HG03064 (cell line): ENCODE data around the gene PPFIBP2.

Experiments used
- ATAC-seq: cut with Tn5 transposase; IDR thresholded peaks from one replicate; pipeline ENCODE4 v1.9.1; 2021; ENCODE audit warnings: low read depth; ENCODE audit not compliant: unreplicated experiment

The PPFIBP2 gene

DNA sequence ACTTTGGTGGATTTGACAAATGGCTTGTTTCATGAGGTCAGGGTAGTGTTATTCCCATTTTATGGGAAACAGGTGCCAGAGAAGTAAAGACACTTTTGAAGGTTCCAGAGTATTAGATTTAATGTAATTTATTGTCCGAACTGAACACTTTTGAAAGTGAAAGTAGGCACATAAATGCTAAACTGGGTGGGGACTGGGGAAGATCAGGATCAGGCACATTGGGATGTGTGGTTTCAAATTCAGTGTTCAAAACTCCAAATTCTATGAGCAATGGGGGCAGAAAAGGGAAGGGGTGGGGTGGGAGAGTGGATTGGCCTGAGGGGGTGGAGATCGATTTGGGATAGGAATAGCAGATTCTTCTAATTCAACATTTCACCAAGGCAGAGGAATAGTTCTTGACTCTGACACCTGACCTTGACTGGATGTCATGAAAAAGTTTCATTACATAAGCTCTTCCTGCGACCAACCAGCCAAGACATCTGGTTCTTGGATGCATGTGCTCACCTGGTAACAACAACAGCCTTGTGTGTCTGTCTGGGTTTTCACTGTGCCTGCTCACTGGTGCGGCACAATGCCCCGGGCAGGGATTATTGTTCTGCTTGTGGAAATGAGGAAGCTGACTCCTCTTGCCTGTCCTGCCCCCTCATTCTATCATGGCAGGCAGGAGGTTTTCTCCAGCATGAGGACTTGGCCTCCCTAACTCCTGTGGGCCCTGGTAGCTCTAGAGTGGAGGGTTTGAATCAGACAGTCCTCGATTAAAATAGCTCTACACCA, 10.8 kb downstream of the PPFIBP2 start:
- no peak for ATAC-seq

DNA sequence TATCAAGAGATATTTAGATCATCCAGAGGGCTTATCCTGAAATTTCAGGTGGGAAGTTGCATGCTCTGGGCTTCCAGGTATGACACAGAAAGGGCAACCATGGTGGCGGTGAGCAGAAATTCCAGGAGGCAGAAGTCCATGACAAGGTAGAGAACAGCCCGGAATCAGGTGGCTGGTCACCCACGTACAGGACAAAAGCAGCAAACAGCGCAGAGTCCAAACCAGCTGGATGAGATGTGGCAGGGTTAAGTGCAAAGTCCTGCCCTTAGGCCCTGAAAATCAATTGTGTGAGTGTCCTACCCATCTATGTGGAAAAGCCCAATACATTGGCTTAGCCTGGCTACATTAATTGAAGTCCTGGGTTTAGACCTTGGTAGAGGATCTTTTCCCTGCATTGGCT, 11.6 kb downstream of the PPFIBP2 start:
- ATAC-seq: no peak

DNA sequence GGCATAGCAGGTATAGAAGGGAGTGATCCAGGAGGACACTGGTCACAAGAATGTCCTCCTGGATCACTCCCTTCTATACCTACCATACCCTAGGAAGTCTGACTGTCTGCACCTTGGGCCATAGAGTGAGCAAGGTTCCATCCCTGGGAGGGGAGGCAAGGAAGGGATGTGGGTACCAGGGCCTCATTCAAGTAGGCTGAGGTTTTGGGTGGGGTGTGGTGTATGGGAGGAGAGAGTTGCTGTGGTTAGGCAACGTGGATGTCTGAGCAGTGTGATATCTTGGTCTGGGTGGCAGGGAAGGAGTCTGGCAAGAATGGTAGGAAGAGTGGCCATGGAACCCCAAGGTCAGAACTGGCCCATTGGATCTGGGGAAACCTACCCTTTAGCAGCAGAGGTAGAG, 13.2 kb downstream of the PPFIBP2 start:
- ATAC-seq: no peak

DNA sequence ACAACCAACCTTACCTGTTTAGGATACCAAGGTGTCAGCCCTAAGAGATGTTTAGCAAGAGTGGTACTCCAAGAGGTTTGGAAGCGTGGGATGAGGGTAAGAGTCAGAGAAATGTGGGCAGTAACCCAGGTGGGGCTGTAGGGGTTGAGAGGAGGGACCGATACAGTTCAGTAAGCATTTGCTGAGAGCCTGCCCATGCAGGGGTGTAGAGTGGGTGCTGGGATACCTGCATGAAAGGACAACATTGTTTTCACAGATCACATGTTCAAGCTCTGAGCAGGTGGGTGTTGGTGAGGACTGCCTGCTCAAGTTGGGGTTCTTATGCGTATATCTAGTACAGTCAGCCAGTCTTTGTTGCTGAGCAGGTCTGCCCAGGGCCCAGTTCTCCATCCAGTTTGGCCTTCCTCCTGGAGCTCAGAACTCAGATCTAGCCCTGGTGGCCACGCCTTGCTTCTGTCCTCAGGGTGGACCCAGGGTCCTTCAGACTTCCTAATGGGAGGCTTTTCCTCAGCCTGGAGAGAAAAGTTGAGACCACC, 14.8 kb downstream of the PPFIBP2 start:
- ATAC-seq: no peak

DNA sequence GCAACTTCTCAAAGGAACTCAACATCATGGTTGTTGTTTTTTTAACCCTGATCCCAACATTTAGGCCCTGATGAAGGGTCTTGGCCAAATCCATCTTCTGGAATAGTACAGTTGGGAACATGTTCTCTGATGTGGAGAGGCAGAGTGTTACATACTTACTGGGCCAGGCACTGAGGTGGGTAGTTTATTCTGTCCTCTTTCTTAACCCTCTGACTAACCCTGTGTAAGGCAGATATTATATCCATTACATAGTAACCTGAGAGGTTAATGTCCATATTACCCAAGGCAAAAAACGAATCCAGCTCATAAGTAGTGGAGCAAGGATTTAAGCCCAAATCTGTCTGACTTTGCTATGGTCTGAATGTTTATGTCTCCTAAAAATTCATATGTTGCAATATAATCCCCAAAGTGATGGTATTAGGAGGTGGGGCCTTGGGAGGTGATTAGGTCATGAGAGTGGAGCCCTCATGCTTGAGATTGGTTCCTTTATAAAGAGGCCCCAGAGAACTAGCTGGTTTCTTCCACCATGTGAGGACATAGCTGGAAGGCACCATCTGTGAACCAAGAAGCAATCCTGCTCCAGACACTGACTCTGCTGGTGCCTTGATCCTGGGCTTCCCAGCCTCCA, 16.3 kb downstream of the PPFIBP2 start:
- no peak for ATAC-seq

DNA sequence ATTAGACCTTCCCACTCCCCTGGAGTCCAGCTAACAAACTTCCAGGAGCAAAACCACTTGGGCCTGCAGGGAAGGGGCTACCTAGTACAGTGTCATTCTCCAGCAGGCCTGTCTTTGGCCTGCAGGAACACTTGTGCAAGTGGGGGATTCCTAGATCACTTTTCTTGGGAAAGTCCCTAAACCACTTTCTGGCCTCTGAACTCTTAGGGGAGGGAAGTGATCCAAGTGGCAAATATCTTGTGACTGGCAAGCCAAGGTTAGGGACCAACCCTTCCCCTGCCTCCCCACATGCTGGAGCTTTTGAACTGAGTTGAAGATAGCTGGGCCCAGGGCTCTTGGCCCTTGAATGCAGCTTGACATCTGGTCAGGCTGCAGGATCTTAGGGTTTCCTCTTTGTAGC, 17.2 kb downstream of the PPFIBP2 start:
- no peak for ATAC-seq

DNA sequence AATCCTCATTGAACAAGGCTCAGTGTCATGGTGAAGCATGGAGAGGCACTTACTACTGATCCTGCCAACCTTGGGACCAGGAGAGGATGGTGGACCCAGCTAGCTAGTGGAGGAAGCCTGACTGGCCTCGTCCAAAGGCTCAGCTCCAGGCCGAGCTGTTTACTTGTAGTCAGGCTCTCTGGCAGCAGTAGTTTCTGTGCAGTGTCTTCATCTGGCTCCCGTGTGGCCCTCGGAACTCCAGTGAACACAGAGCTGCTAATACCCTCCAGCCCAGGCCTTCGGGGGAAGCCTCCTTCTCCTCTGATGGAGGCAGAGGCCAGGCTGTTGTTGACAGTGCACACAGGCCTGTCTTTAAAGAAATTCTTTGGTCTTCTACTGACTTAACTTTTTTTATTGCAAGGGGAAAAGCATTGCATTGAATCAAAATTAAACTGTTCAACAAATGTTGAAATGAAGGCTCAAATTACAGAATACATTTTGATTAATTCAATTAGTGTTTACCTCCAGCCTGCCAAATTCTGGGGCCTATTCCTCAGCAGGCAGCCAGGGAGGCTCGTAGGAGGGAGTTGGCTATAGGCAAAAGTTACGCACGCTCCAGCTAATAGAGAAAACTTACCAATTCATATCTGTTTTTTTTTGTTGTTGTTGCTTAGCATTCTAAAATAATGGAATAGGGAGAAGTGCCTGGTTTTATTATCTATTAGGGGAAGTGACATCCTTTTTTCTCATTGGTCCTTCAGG, 18.8 kb downstream of the PPFIBP2 start:
- no peak for ATAC-seq

DNA sequence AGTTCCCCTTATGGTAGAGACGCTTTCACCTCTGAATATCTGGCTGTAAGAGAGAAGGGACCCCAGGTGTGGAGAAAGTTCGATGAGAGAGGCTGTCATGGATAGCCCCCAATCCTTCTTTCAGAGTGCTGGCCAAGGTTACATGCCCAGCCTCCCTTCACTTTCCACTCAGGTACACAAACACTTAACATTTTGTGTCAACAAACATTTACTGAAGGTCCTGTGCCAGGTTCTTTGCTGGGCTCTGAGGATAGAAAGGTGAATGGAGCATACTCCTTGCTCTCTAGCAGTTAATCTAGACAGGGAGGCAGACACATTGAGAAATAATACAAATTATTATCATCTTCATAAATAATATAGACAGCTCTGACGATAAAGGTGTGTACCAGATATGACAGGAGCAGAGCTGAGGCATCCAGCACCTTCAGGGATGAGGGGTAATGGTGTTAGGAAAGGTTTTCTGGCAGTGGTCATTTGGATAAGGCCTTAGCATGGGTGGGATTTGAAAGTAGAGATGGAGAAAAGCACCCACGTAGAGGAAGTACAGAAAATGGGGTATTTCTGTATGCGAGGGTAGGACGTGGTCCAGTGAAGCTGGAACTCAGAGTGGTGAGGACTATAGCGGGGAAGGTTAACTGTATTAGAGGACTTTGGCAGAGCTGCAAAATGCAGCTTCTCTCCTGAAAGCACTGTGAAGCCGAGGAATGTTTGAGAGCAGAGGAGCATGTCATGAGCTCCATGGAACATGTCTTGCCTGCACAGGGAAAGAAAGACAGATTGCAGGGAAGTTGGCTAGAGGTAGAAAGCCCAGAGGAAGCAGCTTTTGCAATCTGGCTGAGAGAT, 19.6 kb downstream of the PPFIBP2 start:
- peak; percentile 31 for ATAC-seq

DNA sequence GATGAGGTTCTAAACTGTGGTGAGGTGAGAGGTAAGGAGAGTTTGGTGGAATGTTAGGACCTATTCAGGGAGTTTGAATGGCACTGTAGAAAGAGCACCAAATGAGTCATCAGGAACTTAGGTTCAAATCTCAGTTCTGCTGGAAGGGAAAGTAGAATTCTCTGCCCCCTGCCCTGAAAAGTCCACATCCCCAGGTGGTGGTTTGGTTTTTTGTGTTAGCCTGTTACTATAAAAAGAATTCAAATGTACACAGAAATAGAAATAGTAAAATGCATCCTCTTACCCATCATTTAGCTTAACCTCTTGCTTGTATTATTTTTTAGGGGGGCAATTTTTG, 20.2 kb downstream of the PPFIBP2 start:
- peak; percentile 52 for ATAC-seq

DNA sequence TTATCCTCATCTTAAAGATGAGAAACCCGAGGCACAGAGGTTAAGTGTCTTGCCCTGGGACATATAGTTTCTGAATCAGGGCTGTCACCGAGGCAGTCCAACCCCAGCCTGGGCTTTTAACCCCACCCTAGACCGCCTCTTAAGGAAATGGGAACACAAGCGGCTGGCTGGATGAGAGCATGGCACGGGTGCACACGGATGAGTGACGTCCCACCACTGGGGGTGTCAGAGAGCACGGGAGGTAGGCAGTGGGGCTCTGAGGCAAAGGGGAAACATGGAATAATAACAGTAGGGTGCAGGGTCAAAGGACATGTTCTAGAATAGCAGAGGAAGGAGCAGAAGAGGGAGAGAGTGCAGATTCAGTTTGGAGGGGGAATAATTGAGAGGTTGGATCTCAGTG, 22.3 kb downstream of the PPFIBP2 start:
- ATAC-seq: no peak

DNA sequence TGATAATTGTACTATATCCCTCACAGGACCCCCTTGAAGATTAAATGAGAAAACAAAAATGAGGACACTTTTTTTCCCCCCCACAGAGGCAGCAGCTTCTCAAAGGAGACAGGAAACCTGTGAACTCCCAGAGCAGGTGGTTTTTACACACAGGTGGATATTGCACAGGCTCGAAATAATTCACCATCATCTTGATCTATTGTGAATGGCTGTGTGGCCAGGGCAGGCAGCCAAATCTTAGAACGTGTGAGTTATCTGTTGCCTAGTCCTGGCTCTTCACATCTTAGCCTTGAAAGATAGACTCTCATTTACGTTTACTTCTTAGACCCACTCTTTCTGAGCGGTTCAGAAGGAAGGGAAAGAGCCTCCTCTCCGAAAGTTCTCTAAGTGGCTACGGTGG, 23.5 kb downstream of the PPFIBP2 start:
- no peak for ATAC-seq

DNA sequence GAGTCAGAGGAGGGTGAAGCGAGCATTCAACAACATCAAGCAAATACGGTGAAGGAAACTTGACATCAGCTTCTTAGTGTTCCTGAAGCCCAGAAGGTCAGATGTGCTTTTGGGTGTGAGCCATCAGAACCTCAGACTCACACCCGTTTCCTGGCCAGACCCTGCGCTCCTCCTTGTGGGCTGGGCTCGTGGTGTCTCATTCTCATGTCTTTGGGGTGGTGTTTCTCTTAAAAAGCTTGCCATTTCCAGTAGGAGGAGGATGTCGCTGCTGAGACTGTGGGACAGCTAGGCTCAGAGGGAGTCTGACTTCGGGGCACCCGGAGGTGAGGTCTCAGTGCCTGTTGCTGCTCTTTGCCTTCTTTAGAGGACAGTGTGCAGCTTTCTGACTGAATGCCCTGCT, 24.2 kb downstream of the PPFIBP2 start:
- ATAC-seq: no peak

DNA sequence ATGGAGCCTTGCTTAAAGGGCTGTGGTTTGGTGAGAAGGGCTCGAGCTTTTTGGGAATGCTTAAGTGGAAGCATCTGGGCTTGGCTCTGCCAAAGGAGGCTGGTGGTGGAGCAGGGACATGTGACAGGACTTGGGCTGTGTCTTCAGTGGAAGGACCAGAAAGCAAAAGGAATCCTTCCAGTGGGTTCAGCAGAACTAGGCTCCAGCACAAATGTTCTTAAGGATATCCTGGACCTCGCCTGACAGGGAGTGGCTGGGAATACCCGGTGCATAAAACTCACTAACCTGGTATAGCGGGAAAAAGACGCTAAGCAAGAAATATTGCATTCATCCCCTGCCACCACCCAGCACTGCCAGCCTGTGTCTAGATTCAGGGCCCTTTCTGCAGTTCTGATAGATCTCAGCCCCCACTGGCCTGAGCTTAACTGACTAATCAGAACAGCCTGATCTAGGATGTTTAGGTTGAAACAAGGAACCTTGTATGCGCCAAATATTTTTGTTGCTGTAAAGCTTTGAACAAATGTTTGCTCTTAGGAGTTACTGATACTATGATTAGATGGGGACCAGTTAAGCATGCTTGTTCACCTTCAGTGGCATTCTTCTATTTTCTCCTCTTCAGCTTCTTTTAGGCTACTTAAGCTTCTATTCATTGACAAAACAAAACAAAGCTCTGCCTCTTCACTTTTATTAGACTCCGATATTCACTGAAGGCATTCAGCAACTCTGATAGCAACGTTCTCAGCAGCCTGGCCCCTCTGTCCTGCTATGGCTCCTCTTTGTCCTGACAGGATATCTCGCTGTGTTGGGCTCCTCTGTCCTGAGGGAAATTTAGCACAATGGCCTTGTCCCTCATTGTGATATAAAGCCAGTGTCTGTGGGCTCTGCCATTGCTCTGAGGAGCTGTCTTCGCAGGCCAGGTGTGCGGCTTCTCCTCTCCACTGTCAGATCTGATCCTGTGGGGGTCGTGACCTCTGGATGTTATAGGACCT, 25.0 kb downstream of the PPFIBP2 start:
- no peak for ATAC-seq

DNA sequence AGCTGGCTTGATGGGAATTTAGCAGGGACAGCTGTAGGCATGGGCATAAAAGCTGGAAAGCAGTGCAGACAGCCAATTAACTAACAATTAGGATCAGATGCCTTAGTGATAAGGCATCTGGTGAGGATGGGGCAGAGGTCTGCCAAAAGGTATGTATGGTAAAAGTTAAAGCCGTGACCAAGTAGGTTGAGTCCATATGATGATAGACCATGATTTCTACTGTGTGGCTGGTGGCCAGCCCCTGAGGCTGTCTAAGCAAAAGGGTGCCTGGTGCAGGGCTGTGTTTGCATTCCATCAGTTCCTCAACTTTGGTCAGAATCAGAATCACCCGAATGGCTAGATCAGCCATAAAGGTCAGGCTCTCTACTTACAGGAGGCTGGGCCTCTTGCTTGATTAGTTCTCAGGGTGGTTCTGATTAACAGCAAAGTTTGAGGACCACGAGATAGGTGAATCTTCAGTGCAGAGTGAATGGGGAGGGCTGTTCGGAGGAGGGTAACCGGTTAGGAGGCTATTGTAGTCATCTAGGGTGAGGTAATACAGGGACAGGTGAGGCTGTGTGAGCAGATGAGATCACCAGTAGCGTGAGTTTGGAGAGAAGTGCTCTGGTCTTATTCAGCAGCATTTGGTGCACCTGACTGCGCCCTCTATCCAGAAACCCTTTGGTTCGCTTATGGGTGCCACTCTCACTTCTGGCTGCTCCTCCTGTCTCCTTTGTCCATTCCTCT, 27.2 kb downstream of the PPFIBP2 start:
- no peak for ATAC-seq

DNA sequence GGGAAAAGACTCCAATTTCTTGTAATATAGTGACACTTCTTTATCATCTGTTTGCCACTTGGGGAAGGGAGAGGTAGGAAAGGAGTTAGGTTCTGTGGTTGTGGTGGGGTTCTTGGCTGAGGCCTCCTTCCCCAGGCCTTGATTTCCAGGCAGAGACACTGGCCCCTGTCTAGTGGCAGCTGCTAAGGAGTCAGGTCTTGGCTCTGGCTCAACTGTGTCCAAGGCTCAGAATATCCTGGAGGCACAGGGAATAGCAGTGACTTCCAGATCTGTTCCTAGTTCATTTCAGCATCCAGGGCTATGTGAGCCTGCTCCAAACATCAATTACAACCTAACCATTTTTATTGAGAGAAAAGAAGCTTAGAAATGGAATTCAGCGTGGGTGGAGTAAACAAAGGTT, 29.5 kb downstream of the PPFIBP2 start:
- ATAC-seq: no peak

DNA sequence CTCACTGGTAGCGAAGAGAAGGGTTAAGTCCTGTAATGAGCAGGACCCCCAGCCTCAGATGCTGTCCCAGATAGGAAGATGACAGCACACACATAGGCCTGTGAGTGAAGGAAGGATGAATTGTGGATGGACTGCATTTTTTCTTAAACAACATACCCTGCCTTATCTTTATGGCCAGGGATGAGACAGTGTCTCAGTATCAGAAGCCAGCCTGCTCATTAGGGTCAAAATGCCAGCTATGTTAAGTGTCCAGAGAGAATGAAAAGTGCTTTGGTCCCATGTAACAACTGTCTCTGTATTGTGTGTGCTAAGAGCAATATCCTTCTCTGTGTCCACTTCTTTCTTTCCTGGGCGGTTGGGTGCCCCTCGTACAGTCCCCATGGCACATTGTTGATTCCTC, 30.2 kb downstream of the PPFIBP2 start:
- ATAC-seq: no peak

DNA sequence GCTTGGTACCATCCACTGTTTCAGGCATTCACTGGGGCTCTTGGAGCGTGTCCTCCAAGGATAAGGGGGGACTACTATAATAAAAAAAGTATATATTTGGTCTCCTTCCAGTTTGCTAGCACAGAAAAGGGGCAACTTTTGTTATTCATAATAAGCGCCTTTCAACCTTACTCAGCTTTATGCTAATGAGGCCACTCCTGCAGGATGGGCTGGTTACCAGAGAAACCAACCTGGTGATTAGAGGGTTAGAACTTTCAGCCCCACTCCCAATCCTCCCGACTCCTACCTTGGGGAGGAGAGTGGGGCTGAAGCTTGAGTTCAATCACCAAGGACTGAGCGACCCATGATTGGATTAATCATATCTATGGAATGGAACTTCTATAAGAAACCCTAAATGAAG, 31.8 kb downstream of the PPFIBP2 start:
- ATAC-seq: no peak

DNA sequence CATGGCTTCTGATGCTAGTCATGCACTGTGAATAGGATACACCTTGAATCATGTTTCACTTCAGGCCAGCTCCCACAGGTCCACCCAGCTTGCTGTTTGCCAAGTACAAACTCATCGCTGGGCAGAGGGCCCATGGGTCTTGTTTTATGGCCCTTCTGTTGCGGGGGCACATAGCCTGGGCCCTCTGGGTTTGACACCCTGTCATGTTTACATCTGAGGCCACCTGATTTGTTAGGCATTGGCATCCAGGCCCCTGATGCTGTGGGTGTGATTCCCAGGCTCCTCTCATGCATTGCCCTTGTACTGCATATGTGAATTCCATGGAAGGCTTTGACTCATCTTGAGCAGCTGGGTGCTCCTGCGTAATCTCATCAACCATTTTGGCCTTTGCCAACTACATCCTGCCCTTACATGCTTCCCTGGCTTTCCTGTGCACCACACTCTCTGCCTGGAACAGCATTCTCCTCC, 32.6 kb downstream of the PPFIBP2 start:
- no peak for ATAC-seq

DNA sequence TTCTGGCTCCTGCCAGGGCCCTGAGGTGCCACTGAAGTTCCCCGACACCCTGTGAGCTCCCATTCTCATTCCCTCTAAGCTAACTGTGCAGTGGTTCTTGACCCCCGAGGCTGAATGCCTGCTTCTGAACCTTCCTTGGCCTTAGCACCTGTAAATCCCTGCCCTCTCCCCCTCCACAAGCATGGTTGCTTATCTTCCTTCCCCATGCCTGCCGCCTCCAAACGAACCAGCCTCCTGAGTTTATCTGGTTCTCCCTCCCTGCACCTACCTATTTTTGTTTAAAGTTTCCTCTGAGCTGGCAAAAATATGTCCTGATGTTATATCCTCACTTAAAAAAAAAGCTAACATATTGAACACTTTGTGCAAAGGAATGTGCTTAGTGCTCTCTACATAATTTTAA, 33.9 kb downstream of the PPFIBP2 start:
- no peak for ATAC-seq
